Prostate gland (tissue), 2 donors: ENCODE measurements around the gene NRXN3. TPM values are rescaled to one million over a fixed set of nuclear protein-coding genes. Genes with fewer than 3 reads are reported as not detected.

Experiments
- DNase-seq: peaks from one replicate; pipeline ENCODE4 v3.0.0-alpha.2; 2019; ENCODE audit warnings: low spot score
- H3K27ac ChIP-seq, 2 donors: fragments of 200-600 bp; sonication (generic); 2 replicates each; pipeline ENCODE4 v1.5.1; 2017 to 2019
- H3K27me3 ChIP-seq: fragments of 200-600 bp; sonication (generic); replicated peaks from 2 replicates; pipeline ENCODE4 v1.5.1; 2019; ENCODE audit not compliant: insufficient read depth
- H3K36me3 ChIP-seq, 2 donors: fragments of 200-600 bp; sonication (generic); 1 replicate in 1 of 2; 2 replicates in 1 of 2; pipeline versions ENCODE4 v1.5.1 to v1.8.1; 2017 to 2019
- H3K4me1 ChIP-seq: fragments of 200-600 bp; sonication (generic); replicated peaks from 2 replicates; pipeline ENCODE4 v1.5.1; 2019
- H3K4me3 ChIP-seq, 2 donors: fragments of 200-600 bp; sonication (generic); 2 replicates each; pipeline ENCODE4 v1.5.1; 2017 to 2019
- H3K9me3 ChIP-seq: fragments of 200-600 bp; sonication (generic); 2 replicates; pipeline ENCODE4 v1.5.1; 2017
- POLR2A ChIP-seq: fragments of 450-650 bp; IDR thresholded peaks from one replicate; pipeline ENCODE4 v1.6.1; 2016; ENCODE audit warnings: antibody characterized with exemption, mild to moderate bottlenecking
- POLR2AphosphoS5 ChIP-seq: sonication (generic); formaldehyde crosslinking; IDR thresholded peaks from one replicate; pipeline ENCODE4 v1.6.1; 2017; ENCODE audit warnings: antibody characterized with exemption
- WGBS: methylation state at CpG from one replicate; pipeline ENCODE4 v1.1.5; 2018; 5-methylcytosine and 5-hydroxymethylcytosine counted together
- intact Hi-C: fragments of 100-400 bp; cut with DNase I; formaldehyde crosslinking; loops from one replicate; pipeline ENCODE4 v1.14.2; 2022
- total RNA-seq, 2 donors: library from RNA; depleted of rRNA; stranded (reverse); fragments of >200 nt; gene quantifications; one replicate each; pipeline ENCODE4 v1.1.0, GENCODE V29; 2016
- TF ChIP-seq, protein P1 (sequence below), 4 experiments: fragments of 200-600 bp in 2 of 4; fragments of 450-650 bp in 2 of 4; sonication (generic) in 2 of 4; IDR thresholded peaks; 1 replicate in 3 of 4; 2 replicates in 1 of 4; pipeline ENCODE4 v1.5.1; 2016 to 2019; ENCODE audit warnings: antibody characterized with exemption in 4 of 4, mild to moderate bottlenecking in 2 of 4, moderate library complexity in 2 of 4

NRXN3 gene
- total RNA-seq, 2 donors from 2014 or later, result 6.6 to 8.2 TPM

DNA sequence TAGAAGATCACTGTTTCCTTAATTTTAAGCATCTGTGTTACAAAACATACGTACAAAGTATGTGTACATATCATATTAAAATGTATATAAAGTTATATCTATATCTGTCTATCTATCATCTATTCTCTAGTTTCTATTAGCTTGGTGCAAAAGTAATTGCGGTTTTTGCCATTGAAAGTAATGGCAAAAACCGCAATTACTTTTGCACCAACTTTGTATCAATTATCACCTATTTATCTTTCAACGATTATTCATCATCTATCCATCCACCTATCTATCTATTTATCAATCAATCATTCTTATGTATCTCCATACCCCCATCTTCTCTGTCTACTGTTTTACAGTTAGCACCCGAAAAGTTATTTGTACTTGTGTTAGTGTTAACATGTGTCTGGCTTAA is 447.6 kb downstream of the NRXN3 start:
- no peaks in the 10 kb centered on the region for H3K27me3 ChIP-seq
- TF ChIP-seq, protein P1, sequence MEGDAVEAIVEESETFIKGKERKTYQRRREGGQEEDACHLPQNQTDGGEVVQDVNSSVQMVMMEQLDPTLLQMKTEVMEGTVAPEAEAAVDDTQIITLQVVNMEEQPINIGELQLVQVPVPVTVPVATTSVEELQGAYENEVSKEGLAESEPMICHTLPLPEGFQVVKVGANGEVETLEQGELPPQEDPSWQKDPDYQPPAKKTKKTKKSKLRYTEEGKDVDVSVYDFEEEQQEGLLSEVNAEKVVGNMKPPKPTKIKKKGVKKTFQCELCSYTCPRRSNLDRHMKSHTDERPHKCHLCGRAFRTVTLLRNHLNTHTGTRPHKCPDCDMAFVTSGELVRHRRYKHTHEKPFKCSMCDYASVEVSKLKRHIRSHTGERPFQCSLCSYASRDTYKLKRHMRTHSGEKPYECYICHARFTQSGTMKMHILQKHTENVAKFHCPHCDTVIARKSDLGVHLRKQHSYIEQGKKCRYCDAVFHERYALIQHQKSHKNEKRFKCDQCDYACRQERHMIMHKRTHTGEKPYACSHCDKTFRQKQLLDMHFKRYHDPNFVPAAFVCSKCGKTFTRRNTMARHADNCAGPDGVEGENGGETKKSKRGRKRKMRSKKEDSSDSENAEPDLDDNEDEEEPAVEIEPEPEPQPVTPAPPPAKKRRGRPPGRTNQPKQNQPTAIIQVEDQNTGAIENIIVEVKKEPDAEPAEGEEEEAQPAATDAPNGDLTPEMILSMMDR (IDR thresholded peaks at IDR 0.05), result no peak
- TF ChIP-seq POLR2AphosphoS5 (no peak), POLR2A (no peak)
- H3K9me3 ChIP-seq, result no peaks in the 10 kb centered on the region
- DNase-seq, result no peak
- intact Hi-C loops, result no loop called here
- H3K27ac ChIP-seq, result no peak overlapping the region
- H3K36me3 ChIP-seq, result no peaks in the 10 kb centered on the region
- WGBS, result 86% methylated on average over 5 of the region's 5 CpGs
- no peaks in the 10 kb centered on the region for H3K4me1 ChIP-seq
- no peak overlapping the region for H3K4me3 ChIP-seq

DNA sequence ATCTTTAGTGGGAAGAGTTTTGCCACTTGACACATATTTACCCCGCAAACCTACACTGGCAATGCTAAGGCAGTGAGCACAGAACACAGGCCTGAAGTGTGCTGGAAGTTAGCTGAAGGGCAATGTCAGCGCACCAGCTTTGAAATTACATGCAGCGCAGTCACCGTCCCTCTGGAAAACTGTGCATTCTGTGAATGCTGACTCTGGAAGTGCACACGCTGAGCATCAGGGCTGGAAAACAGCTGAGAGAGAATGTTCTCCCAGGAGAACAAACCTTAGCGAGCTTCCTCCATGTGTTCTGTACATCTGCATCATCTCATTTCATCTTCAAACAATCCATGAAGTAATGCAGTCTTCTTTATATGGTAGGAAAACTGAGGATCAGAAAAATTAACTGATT is 448.2 kb downstream of the NRXN3 start:
- WGBS, result 88% methylated on average over 6 of the region's 6 CpGs
- Histone ChIP-seq H3K4me3 (no peak overlapping the region), H3K36me3 (no peaks in the 10 kb centered on the region), H3K27ac (no peak overlapping the region), H3K27me3 (no peaks in the 10 kb centered on the region), H3K4me1 (no peaks in the 10 kb centered on the region), H3K9me3 (no peaks in the 10 kb centered on the region)
- intact Hi-C loops, result no loop called here
- TF ChIP-seq POLR2AphosphoS5 (no peak), POLR2A (no peak)
- TF ChIP-seq, protein P1 (IDR thresholded peaks at IDR 0.05), result no peak
- DNase-seq, result no peak

DNA sequence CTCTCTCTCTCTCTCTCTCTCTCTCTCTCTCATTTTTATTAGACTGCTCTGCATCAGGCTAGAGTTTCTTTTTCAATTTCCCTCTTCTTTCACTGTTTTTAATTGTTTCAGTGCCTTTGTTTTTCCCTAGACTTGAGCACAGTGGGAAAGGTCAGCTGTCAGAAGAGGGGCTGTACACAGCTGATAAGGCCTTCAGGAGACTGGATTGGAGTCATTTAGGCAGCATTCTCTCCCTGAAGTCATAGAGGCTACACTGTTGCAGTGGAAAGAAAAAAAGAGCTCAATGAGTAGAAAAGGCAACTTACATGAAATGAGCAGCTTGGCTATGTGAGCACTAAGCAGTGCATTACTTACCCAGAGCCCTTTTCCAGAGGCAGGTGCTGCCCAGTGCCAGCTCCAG is 456.9 kb downstream of the NRXN3 start:
- TF ChIP-seq POLR2AphosphoS5 (no peak), POLR2A (no peak)
- TF ChIP-seq, protein P1 (IDR thresholded peaks at IDR 0.05), result no peak
- H3K4me3 ChIP-seq, result no peak overlapping the region
- no peak for DNase-seq
- H3K27me3 ChIP-seq, result no peaks in the 10 kb centered on the region
- no peaks in the 10 kb centered on the region for H3K9me3 ChIP-seq
- H3K4me1 ChIP-seq, result no peaks in the 10 kb centered on the region
- H3K36me3 ChIP-seq, result no peaks in the 10 kb centered on the region
- intact Hi-C loops, result no loop called here
- H3K27ac ChIP-seq, result no peak overlapping the region

DNA sequence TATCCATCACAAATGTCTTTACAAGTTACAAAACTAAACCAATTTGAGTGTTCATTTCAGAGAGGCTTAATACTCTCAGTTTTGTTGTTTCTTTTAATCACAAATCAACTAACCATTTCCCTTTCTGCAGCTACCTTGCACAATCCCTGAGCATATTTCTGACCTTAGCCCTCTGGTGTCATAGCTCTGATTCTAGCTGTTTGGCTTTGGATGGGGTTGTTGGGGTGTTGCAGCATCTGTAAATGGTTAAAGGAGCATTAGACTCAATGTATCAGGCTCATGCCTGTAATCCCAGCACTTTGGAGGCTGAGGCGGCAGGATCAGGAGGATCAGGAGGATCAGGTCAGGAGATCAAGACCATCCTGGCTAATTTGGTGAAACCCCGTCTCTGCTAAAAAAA is 461.4 kb downstream of the NRXN3 start:
- no peak overlapping the region for H3K4me3 ChIP-seq
- H3K27me3 ChIP-seq, result no peaks in the 10 kb centered on the region
- DNase-seq, result no peak
- intact Hi-C loops, result no loop called here
- WGBS, result 85% methylated on average over 2 of the region's 2 CpGs
- TF ChIP-seq, protein P1 (IDR thresholded peaks at IDR 0.05), result no peak
- TF ChIP-seq POLR2A (no peak), POLR2AphosphoS5 (no peak)
- no peaks in the 10 kb centered on the region for H3K4me1 ChIP-seq
- H3K27ac ChIP-seq, result no peak overlapping the region
- no peaks in the 10 kb centered on the region for H3K36me3 ChIP-seq
- H3K9me3 ChIP-seq, result no peaks in the 10 kb centered on the region

DNA sequence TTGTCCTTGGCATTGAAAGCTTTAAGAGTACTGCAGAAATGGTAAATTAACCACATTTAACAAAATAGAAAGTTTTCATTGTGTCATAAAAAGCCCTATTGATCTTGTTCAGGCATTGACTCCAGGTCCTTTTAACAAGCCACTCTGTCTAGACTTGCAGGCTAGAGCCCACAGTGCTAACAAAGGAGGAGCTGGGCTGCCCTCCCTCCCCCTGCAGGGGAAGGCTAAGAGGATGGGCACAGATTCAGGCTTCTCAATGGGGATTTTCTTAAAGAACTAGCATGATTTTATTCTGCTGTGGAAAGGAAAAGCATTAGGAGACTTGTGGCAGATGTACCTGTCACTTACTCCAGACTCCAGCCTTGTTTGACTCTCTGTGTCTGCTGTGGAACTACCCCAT is 463.6 kb downstream of the NRXN3 start:
- H3K9me3 ChIP-seq, result no peaks in the 10 kb centered on the region
- no peak overlapping the region for H3K27ac ChIP-seq
- no peaks in the 10 kb centered on the region for H3K4me1 ChIP-seq
- DNase-seq, result peak; percentile 57
- no peaks in the 10 kb centered on the region for H3K36me3 ChIP-seq
- H3K4me3 ChIP-seq, result no peak overlapping the region
- H3K27me3 ChIP-seq, result no peaks in the 10 kb centered on the region
- intact Hi-C loops, result no loop called here
- TF ChIP-seq, protein P1 (IDR thresholded peaks at IDR 0.05), result no peak
- peak; percentile 25 for TF ChIP-seq POLR2AphosphoS5
